HG03066 (cell line): ENCODE results near the gene GET3.

ENCODE experiments used
- ATAC-seq: cut with Tn5 transposase; IDR thresholded peaks from one replicate; pipeline ENCODE4 v1.9.1; 2021; ENCODE audit warnings: low read depth; ENCODE audit not compliant: unreplicated experiment

The GET3 gene

GRCh38 chr19:12750851-12751250, 13.6 kb downstream of the GET3 start:
- no peak for ATAC-seq

DNA sequence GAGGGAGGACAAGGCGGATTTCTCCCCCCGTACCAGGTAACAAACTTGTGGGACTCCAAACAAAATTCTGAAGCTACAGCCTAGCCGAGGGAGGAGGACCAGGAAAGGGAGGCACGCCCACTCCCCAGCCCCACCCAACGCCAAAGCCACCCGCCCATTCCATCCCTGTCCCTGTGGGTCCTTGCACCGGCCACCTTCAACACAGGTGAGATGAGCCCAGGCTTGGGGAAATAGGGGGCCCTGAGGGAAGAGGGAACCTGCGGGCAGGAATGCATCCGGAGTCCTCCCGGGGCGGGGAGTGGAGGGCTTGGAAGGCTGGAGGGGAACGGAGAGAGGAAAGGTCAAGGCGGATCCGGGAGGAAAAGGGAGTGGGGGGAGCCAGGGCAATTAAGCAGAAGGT, 14.3 kb downstream of the GET3 start, which contains the start of gene BEST2:
Gene BEST2 (plus strand): TSS at position 157 of the 400 bp plus-strand sequence. CDS start 802 bp downstream, outside the sequence.
- ATAC-seq, result no peak

DNA sequence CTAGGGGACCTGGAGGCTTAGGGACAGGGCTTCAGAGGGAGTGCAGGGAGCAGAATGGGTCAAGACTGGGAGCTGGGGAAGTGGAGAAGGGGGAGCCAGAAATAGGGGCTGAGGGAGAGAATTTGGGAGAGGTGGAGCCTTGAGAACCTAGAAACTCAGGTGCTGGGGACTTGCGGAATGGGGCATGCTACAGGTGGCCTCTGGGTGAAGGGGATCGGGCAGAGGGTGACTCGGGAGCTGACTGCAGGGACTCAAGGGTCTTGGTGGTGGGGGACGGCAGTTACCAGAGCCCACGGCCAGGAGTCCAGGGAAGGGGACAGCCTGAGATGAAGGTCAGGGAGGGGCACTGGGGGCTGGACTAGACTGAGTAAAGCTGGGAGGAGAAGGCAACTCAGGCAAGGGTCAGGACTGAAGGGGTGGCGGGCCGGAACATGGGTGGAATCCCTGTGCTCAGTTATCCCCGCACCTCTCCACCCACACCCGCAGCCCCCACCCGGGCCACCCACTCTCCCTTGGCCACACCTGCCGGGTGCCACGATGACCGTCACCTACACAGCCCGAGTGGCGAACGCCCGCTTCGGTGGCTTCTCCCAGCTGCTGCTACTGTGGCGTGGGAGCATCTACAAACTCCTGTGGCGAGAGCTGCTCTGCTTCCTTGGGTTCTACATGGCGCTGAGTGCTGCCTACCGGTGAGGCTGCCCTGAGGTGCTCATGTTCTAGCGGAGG, 14.9 kb downstream of the GET3 start:
- no peak for ATAC-seq

DNA sequence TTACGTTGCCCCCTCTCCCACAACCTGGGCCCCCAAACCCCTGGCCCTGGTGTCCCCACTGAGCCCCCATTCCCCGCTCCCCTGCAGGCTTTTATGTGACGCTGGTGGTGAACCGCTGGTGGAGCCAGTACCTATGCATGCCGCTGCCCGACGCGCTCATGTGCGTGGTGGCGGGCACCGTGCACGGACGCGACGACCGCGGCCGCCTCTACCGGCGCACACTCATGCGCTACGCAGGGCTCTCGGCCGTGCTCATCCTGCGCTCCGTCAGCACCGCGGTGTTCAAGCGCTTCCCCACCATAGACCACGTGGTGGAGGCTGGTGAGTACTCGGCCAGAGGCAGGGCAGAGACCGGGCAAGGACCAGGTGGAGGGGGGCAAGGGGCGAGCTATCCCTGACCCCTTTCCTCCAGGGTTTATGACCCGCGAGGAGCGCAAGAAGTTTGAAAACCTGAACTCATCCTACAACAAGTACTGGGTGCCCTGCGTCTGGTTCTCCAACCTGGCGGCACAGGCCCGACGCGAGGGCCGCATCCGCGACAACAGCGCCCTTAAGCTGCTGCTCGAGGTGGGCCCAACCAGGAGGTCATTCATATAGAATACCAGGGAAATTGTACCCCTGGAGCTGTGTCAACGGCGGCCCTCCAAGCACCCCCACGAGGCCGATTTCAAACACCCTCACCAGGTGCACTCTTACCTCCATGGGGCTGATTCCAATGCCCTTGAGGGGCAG, 17.3 kb downstream of the GET3 start:
- ATAC-seq, result no peak

DNA sequence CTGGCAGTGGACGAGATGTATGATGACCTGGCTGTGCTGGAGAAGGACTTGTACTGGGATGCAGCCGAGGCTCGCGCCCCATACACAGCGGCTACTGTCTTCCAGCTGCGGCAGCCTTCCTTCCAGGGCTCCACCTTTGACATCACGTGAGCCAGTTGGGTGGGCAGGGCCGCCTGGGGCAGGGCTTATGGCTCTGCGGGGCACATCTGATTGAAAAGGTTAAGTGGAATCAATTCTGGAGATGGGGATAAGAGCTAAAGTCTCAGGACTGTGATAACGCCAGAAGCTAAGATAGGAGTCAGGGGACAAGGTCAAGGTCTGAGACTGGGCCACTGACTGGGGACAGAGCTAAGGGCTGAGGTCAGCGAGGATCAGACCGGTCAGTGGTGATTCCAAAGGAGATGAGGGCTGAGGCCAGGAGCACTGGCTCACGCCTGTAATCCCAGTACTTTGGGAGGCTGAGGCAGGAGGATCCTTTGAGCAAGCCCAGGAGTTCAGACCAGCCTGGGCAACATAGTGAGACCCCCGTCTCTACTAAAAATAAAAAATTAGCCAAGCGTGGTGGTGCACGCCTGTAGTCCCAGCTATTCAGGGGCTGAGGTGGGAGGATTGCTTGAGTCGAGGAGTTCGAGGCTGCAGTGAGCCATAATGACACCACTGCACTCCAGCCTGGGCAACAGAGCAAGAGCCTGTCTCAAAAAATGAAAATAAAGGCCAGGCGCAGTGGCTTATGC, 19.0 kb downstream of the GET3 start:
- ATAC-seq, result no peak

DNA sequence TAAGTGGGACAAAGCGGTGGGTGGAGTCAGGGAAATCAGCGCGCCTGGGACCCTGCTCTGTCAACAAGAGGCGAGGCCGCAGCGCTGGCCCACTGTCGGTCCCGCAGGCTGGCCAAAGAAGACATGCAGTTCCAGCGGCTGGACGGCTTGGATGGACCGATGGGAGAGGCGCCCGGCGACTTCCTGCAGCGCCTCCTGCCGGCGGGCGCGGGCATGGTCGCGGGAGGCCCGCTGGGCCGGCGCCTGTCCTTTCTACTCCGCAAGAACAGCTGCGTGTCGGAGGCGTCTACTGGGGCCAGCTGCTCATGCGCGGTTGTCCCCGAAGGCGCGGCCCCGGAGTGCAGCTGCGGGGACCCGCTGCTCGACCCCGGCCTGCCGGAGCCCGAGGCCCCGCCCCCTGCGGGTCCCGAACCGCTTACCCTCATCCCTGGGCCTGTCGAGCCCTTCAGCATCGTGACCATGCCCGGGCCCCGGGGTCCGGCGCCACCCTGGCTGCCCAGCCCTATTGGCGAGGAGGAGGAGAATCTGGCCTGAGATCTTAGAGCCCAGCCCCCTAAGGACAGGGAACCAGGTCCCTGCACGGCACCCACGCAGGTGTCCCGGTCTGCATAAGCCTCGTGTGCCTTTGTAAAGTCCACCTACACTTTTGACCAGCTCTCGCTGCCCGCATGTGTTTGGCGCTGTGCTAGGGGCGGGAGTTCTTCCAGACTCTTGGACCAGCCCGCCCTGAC, 20.4 kb downstream of the GET3 start:
- no peak for ATAC-seq

DNA sequence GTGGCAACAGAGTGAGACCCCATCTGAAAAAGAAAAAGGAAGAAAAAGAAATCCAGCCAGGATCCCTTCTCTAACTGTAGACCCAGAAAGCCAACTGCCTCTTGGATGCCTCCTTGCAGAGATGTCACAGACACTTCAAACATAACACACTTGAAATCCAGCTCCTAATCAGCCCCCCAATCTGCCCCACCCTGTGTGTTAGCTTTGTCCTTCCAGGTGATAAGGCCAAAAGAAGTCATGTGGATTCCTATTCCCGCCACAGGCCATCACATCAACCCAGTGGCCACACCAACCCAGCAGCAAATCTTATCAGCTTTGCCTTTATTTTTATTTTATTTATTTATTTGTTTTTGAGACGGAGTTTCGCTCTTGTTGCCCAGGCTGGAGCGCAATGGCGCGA, 22.4 kb downstream of the GET3 start:
- no peak for ATAC-seq

DNA sequence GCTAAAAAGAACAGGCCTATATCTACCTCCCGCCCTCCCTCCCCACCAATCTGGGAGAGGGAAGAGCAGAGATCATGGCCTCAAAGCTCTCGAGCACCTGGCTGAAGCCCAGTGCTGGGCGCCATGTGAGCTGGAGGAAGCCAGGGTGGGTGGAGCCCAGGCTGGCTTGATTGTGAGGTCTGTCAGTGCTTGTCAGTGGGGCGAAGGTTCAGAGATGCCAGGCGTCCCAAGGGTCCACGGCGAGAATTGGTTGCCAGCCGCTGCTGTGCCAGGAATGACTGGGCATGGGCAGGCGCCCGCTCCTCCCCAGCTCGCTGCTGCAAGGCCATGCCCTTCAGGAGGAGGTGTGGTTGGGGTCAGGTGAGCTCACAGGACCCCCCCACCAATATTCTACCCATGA, 25.8 kb downstream of the GET3 start:
- ATAC-seq, result no peak

DNA sequence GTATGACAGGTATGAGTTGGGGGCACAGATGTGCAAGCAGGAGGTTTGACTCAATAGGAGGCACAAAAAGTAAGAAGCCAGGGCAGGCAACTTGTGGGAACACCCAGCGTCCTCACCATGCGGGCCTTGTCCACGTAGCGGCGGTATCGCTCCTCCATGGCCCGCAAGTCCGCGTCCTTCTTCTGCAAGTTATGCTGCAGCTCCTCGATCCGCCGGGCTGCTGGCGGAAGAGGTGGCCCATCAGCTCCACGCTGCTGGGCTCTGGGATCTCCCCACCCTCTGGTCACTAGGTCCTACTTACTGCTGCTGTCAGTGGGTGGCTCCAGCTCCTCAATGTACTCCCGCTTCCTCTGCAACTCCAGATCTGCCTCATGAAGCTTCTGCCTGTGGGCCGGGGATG, 27.4 kb downstream of the GET3 start:
- ATAC-seq, result no peak

DNA sequence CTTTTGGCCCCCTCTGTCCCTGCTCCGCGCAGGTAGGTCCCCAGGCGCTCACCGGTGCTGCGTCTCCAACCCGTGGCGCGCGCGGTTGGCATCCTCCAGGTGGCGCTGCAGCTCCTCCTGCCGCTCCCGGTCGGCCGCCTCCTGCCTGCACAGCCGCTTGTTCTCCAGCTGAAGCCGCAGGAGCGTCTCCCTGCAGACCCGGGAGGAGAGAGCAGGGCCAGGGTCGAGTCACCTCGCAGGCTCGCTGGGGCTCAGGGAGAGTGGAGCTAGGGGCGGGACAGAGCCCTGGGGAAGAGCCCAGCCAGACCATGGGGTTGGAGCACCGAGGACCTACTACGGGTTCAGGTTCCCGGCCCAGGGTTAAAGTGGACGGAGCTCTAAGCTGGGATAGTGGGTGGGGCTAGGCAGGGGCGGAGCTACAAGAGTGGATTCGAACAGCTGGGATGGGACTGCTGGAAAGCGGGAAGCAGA, 28.8 kb downstream of the GET3 start:
- ATAC-seq, result no peak

- ATAC-seq, result no peak
These were observed 29.9 kb downstream of the GET3 start for GRCh38 chr19:12767150-12767549.

- ATAC-seq, result no peak
These were observed 30.4 kb downstream of the GET3 start for GRCh38 chr19:12767666-12768065.

DNA sequence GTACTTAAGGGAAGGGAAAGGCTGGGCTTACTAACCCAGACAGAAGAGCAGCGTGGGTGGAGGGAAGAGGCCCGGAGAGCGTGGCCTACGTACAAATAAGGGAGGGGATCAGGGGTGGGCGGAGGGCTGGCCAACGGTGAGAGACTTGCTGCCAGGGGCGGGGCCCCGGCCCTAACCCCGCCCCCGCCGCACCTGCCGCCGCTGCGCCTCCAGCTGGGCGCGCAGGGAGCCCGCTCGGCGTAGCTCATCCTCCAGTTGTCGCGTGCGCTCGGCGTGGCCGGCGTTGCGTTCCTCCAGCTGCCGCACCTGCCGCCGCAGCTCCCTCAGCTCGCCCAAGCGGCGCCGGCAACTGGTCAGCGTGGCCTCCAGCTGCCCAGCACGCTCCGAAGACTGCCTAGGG, 32.4 kb downstream of the GET3 start:
- ATAC-seq, result no peak

DNA sequence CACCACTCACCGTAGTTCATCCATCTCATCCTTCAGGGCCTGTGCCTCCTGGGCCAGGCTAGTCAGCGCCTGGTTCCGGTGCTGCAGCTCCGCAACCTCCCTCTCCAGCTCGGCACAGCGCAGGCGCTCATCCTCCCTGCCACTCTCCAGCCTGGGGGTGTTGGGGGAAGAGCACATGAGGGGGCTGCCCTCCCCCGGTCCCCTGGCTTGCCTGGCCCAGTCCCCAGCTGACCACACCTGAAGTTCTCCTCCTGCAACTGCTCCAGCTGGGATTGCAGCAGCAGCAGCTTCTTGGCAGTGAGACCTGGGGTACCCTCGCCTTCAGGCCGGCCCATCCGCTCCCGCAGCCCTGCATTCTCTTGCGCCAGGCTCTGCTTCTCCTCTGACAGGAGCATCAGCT, 33.6 kb downstream of the GET3 start:
- ATAC-seq, result no peak

GRCh38 chr19:12772323-12772722, 35.0 kb downstream of the GET3 start:
- no peak for ATAC-seq

DNA sequence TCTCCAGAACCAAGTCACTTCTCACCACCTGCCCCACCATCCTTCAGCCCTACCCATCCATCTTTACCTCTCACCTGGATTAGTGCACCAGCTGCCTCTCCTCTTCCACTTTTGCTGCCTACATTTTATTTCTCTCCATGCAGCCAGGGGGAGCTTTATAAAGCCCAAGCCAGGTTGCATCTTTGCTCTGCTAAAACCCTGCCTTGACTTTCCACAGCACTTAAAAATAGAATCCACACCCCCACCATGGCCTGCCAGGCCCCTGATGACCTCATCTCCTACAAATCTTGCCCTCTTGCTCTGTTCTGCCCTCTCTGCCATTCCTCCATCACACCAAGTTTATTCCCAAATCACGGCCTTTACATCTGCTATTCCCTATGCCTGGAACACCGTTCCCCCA, 36.3 kb downstream of the GET3 start:
- no peak for ATAC-seq

GRCh38 chr19:12774588-12775555, 37.6 kb downstream of the GET3 start, which contains the start of gene HOOK2:
TSS of gene HOOK2 (minus strand) at chr19:12775552. CDS start at chr19:12775449, 103 bp downstream.
- no peak for ATAC-seq

GRCh38 chr19:12777217-12778016, 40.1 kb downstream of the GET3 start:
- no peak for ATAC-seq
